ENCODE data around the gene CADM1.

CADM1 gene

DNA sequence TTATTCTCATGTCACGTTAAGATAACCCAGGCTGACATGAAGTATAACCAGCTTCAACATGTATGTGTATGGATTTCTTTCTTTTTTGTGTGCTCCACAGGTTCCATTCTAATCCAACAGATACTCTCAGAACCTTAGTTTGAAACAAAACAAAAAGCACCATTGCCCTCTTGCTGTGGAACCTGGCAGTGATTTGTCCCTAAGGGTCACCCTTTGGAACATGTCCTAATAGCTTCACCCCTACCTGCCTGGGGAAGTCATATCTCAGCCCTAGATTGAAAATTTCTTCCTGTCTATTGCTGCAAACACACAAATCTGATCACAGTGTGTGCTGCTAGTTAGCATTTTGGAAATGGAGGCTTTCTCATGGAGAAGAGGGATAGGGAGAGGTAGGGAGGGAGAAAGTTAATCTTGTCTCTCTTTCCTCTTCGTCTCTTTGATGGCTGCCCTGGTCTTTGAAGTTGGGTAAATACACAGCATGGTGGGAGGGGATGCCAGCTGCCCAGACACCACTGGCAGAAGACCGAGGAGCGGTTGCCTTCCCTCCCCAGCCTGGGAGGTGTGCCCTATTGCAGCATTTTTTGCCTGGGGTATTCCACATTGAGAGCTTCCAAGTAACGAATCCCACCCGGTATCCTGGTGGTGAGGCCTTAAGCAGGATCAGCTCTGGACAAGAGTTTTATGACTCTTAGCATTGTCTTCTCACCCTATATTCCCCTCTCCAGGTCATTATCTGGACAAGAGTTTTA is 11.6 kb upstream of the CADM1 start:
- H3K27ac ChIP-seq (ENCODE audit: low read length) = no peak overlapping the region
- no peak for TF ChIP-seq EZH2 (IDR thresholded peaks at IDR 0.05; ENCODE audit: borderline replicate concordance, low read depth, low read length, severe bottlenecking)
- TF ChIP-seq, protein P1, sequence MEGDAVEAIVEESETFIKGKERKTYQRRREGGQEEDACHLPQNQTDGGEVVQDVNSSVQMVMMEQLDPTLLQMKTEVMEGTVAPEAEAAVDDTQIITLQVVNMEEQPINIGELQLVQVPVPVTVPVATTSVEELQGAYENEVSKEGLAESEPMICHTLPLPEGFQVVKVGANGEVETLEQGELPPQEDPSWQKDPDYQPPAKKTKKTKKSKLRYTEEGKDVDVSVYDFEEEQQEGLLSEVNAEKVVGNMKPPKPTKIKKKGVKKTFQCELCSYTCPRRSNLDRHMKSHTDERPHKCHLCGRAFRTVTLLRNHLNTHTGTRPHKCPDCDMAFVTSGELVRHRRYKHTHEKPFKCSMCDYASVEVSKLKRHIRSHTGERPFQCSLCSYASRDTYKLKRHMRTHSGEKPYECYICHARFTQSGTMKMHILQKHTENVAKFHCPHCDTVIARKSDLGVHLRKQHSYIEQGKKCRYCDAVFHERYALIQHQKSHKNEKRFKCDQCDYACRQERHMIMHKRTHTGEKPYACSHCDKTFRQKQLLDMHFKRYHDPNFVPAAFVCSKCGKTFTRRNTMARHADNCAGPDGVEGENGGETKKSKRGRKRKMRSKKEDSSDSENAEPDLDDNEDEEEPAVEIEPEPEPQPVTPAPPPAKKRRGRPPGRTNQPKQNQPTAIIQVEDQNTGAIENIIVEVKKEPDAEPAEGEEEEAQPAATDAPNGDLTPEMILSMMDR (IDR thresholded peaks at IDR 0.05; ENCODE audit: borderline replicate concordance, extremely low read depth, low read length, poor library complexity, severe bottlenecking) = no peak
- no peak overlapping the region for H3K4me2 ChIP-seq (ENCODE audit: insufficient read depth, low read length)
- H3K36me3 ChIP-seq (ENCODE audit: insufficient read depth, low read length) = no peaks in the 10 kb centered on the region
- no peak overlapping the region for H3K9ac ChIP-seq (ENCODE audit: low read depth, low read length)
- H3K9me3 ChIP-seq (ENCODE audit: insufficient read depth, low read length, severe bottlenecking) = no peaks in the 10 kb centered on the region
- ATAC-seq (ENCODE audit: insufficient read depth, low read depth) (no peak), DNase-seq (no peak)
- H3K79me2 ChIP-seq (ENCODE audit: insufficient read depth, low read length) = no peaks in the 10 kb centered on the region
- H3K4me3 ChIP-seq (ENCODE audit: low read depth in 1 of 2, low read length in 2 of 2) = no peak overlapping the region
- H3K27me3 ChIP-seq (ENCODE audit: insufficient read depth, low read length, poor library complexity) = peaks cover 2% of the 10 kb centered on the region
- H2AFZ ChIP-seq (ENCODE audit: low read depth, low read length) = no peak overlapping the region
- H4K20me1 ChIP-seq (ENCODE audit: insufficient read depth, low read length) = no peaks in the 10 kb centered on the region
- H3K4me1 ChIP-seq (ENCODE audit: insufficient read depth, low read length) = no peaks in the 10 kb centered on the region

DNA sequence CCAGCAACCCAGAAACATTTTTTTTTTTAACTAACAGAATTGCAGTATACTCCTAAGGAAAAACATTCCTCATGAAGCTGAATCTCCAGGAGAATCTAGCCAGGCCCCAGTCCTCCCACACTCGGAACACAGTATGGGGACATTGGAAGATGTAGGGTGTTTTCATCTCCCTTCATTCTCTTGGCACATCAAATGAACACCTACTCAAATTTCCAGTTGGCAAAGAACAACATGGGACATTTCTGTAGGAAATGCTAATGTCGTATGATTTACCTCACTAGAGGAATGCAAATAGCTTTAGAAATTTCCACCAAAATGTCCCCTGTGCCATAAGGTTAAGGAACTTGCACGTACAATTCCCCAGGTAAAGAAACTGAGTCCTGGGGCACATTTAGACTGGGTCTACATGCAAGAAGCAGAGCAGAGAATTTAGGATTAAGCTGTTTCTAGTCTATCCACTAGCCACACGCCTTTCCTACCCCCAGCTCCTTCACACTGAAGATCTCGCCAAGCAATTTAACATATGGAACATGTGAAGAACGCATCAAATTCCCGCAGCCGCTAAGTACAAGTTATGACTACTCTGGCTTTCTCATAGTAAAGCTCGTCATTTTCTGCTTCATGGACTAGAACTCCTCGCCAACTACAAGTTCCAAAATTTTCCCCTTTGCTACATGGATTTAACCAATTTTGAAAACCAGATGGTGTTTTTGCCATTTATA is 2.9 kb upstream of the CADM1 start:
- ATAC-seq (ENCODE audit: insufficient read depth, low read depth) (no peak), DNase-seq (no peak)
- Histone ChIP-seq H4K20me1 (ENCODE audit: insufficient read depth, low read length) (no peaks in the 10 kb centered on the region), H2AFZ (ENCODE audit: low read depth, low read length) (no peak overlapping the region), H3K79me2 (ENCODE audit: insufficient read depth, low read length) (no peaks in the 10 kb centered on the region), H3K36me3 (ENCODE audit: insufficient read depth, low read length) (no peaks in the 10 kb centered on the region), H3K9me3 (ENCODE audit: insufficient read depth, low read length, severe bottlenecking) (no peaks in the 10 kb centered on the region), H3K4me2 (ENCODE audit: insufficient read depth, low read length) (no peak overlapping the region), H3K27me3 (ENCODE audit: insufficient read depth, low read length, poor library complexity) (no peaks in the 10 kb centered on the region), H3K27ac (ENCODE audit: low read length) (no peak overlapping the region), H3K9ac (ENCODE audit: low read depth, low read length) (no peak overlapping the region), H3K4me1 (ENCODE audit: insufficient read depth, low read length) (no peaks in the 10 kb centered on the region), H3K4me3 (ENCODE audit: low read depth in 1 of 2, low read length in 2 of 2) (no peak overlapping the region)
- TF ChIP-seq, protein P1 (IDR thresholded peaks at IDR 0.05; ENCODE audit: borderline replicate concordance, extremely low read depth, low read length, poor library complexity, severe bottlenecking) = no peak
- TF ChIP-seq EZH2 (IDR thresholded peaks at IDR 0.05; ENCODE audit: borderline replicate concordance, low read depth, low read length, severe bottlenecking) = no peak

DNA sequence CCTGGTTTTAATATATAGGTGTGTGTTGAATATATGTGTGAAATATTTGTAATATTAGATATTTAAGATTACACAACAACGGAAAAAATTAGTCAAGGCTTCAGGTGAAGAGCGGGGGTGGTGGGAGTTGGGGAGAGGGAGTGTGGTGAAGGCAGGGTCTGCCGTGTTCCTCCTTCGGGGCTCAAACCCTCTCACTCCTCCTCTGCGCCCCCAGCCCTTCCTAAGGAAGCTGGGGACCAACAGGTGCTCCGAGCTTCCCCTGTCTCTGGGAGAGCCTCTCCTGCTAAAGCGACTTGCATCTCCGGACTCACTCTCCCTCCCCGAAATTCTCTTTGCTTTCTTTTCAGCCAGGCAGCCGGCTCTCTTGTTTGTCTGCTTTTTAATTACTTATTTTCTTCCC is 960 bp upstream of the CADM1 start:
- no peaks in the 10 kb centered on the region for H3K27me3 ChIP-seq (ENCODE audit: insufficient read depth, low read length, poor library complexity)
- no peak for DNase-seq
- no peak overlapping the region for H3K4me2 ChIP-seq (ENCODE audit: insufficient read depth, low read length)

More for the DNA sequence above, 960 bp upstream of the CADM1 start:
- Histone ChIP-seq H3K9me3 (ENCODE audit: insufficient read depth, low read length, severe bottlenecking) (no peaks in the 10 kb centered on the region), H2AFZ (ENCODE audit: low read depth, low read length) (no peak overlapping the region), H3K4me3 (ENCODE audit: low read depth in 1 of 2, low read length in 2 of 2) (no peak overlapping the region), H3K4me1 (ENCODE audit: insufficient read depth, low read length) (no peaks in the 10 kb centered on the region), H3K36me3 (ENCODE audit: insufficient read depth, low read length) (no peaks in the 10 kb centered on the region), H3K27ac (ENCODE audit: low read length) (no peak overlapping the region), H3K79me2 (ENCODE audit: insufficient read depth, low read length) (no peaks in the 10 kb centered on the region), H3K9ac (ENCODE audit: low read depth, low read length) (no peak overlapping the region), H4K20me1 (ENCODE audit: insufficient read depth, low read length) (no peaks in the 10 kb centered on the region)
- no peak for TF ChIP-seq EZH2 (IDR thresholded peaks at IDR 0.05; ENCODE audit: borderline replicate concordance, low read depth, low read length, severe bottlenecking)
- TF ChIP-seq, protein P1 (IDR thresholded peaks at IDR 0.05; ENCODE audit: borderline replicate concordance, extremely low read depth, low read length, poor library complexity, severe bottlenecking) = no peak
- no peak for ATAC-seq (ENCODE audit: insufficient read depth, low read depth)

Data from DND-41 (cell line).